Stimulated activated CD4-positive, alpha-beta T cell treated with anti-CD3 and anti-CD28 coated beads, Interleukin-2, amount 100 ng/mL, for 24 hours (primary cell): Measurements from ENCODE around the gene NSDHL.

Experiments
- DNase-seq, 2 donors: peaks; one replicate each; pipeline ENCODE4 v3.0.0-alpha.2; 2020

The NSDHL gene

DNA sequence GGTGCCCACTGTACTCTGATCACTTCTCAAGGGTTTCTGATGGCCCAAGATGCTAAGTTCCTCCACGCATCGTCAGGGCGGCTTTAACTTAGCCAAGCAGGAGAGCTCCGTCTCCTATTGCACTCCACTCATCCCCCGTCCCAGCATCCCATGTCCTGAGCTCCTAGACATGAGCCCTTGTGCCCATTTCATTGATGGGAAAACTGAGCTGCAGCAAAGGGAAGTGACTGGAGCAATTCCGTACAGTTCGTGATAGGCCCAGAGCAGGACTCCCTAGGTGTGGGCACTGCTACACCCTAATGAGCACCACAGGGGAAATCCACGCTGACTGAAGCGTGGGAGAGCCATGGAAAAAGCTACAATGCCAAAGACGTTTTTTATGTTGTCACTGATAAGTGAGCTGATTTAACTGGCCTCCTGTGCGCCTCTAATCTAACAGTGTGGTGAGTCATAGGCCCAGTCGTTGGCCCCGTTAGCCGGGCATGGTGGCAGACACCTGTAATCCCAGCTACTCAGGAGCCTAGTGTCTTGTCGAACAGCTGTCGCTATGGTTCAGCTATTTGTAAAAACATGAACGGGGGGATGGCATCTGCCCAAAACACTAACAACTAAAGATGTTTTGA lies 14.9 kb downstream of the NSDHL start:
- no peak for DNase-seq

DNA sequence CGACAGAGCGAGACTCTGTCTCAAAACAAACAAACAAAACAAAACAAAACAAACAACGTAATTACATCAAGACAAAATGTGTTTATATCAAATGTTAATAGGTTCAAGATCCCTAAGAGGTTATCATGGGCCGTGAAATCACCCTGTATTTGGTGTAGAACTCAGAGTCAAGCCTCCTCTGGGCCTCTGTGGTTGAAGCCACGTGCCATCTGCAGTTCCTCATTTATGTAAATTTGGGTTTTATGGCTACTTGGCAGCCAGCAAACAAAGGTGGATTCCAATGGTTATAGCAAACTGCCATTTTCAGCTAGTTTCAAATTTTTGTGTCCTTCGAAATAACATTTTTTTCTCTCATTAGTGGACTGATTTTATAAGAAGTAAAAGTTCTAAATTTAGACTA lies 16.4 kb downstream of the NSDHL start:
- DNase-seq, result no peak

DNA sequence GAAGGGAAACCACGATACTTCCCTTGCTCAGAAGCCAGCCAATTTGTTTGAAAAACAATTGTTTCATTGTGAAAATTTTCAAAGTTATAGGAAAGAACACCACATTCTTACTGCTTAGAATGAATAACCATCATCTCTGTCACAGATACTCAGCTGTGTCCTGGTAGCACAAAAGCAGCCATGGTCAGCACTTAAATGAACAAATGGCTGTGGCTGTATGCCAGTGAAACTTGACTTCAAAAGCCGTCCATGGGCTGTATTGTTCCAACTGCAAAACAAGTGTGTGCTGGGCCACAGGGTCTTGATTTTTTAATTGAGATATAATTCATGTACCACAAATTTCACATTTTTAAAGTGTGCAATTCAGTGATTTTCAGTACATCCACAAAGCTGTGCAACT lies 19.6 kb downstream of the NSDHL start:
- no peak for DNase-seq

DNA sequence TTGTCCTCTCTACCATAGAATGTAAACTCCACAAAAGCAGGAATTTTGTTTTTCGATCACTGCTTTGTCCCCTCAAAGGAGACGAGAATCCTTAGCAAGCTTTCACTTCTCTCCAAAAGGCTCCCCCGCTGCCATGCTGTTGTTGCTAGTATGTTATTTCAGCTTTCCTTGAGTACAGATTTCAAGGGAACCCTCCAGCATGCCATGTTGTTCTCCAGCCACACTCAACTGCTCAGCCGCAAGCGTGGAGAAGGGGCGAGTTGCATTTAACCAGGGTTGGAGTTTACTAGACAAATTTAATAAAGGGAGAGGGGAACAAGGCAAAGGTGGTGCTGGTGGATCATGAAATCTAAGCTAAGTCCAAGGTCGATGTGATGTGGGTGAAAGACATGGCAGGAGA lies 23.1 kb downstream of the NSDHL start:
- no peak for DNase-seq

DNA sequence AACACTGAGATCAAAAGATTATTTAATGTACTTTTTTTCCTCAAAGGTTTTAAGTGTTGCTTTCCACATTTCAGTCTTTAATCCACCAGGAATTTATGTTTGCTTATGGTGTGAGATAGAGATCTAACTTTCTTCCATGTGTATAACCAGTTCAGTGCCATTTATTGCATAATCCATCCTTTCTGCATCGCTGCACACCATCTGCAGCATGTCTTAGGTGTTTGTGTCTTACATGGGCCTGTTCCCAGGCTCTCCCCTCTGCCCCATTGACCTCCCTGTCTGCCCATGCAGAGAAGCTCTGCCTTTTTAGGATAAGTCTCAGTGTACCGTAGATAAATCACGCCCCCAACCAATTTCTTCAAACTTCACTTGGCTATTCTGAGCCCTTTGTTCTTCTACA lies 30.3 kb downstream of the NSDHL start:
- no peak for DNase-seq

DNA sequence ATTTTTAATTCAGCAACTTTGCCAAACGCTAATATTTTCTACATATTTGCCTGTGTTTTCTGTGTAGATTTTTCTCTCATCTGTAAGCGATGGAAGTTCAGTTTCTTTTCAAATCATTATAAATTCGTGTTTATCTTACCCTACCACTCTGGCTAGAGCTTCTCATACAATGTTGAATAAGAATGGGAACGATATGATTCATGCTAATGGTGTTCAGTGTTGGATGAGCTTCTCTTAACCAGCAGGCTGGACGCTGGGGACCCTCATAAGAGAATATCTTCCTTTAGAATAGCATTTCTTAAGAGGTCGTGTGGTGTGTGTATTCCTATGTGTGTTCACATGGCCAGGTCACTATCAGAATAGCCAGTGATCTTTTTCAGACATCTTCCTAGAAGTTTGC lies 31.0 kb downstream of the NSDHL start:
- no peak for DNase-seq

DNA sequence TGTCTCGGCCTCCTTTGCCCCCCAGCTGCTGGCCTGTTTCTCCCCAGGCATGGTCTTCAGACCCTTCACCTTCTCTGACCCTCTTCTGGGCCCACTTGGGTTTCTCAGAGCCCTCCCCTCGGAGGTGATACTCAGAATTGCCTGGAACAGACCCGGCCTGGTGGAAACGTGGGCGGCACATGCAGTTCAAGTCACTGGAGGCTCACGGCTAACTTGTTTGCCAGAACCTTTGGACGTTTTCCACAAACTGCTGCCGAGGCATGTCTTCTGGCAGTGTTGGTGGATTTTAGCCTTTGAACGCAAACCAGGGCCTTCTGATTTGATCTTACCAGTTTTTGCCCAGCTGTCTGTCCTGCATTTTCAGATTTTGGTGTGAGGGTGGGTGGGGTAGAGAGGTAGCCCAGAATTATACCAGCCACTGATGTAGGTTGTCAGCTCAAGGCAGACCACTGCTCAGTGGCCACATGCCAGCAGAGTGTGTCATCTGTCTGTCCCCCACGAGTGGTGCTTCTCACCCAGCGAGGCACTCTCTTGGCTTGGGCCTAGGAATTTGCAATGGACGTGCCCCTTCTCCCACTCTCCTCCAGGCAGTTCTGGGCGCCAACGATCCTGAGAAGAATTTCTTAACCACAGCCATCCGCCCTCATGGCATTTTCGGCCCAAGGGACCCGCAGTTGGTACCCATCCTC lies 34.5 kb downstream of the NSDHL start:
- DNase-seq, result no peak

DNA sequence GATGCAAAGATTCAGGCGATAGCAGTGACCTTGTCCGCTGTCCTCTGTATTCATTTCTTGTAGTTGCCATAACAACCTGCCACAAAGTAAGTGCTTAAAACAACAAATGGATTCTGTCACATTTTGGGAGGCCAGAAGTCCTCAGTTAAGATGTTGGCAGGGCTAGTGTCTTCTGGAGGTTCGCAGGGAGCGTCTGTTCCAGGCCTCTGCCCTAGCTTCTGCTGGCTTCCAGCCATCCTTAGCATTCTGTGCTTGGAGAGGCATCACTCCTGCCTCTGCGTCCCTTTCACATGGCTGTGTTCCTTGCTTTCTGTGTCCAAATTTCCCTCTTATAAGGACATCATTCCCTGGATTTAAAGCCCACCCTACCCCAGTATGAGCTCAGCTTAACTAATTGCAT lies 35.5 kb downstream of the NSDHL start:
- DNase-seq, result no peak

DNA sequence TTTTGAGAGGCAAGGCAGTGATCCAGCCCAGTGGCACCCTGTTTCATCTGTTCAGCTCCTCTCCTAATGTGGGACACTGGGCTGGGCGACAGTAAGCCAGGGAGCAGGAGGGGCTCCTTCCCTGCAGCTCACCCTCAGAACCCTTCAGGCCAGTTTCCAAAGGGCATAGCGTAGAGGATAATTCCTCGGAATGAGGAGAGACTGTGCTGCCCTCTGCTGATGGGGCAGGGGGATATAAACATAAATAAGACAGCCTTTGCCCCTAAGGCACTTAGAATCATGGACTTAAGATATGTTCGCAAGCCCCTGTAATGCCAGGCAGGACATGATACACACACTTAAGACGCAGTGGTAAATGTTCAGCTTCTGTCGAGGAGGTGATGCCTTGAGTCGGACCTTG lies 39.1 kb downstream of the NSDHL start:
- DNase-seq, result no peak

DNA sequence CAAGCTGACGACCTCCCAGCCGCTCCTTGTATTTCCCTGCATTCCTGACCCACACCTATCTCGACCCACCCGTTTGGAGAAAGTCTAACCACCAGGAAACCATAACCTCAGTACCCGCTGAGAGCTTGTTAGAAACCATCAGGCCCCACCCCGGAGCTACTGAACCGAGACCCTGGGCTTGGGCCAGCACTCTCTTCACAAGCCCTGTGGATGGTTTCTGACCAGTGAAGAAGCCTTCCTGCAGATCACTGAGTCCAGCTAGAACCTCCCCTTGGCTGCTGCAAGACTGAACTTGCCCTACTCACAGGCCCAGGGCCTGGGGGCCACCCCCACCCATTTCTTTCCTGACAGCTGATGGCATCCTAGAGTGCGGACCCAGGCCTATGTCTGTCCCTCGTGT lies 40.4 kb downstream of the NSDHL start:
- no peak for DNase-seq

DNA sequence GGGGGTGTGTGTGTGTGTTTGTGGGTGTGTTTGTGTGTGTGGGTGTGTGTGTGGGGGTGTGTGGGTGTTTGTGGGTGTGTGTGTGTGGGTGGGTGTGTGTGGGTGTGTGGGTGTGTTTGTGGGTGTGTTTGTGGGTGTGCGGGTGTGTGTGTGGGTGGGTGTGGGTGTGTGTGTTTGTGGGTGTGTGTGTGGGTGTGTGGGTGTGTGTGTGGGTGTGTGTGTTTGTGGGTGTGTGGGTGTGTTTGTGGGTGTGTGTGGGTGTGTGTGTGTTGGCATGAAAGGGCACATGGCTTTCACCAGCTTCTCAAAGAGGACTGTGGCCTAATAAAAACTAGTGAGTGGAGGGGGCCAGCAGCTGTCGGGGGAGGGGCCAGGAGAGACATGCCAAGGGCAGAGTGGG lies 41.7 kb downstream of the NSDHL start:
- DNase-seq, result no peak

DNA sequence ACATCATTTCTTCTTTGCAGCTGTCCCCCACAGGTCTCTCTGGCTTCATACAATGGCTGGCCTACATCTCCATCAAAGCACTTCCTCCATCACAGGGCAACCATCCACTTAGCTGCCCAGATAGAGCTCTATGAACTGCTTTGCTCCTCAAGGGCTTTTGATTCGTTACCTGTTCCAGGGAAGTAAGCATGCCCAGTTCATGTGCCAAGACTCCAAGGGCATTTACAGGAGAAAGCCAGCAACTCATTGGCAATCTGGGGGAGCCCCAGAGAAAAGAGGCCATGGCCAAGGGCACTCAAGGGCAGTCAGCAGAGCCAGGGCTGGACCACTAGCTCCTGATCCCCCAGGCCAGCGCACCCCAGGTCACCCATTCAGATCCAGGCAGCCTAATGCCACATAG lies 42.5 kb downstream of the NSDHL start:
- DNase-seq, result no peak

DNA sequence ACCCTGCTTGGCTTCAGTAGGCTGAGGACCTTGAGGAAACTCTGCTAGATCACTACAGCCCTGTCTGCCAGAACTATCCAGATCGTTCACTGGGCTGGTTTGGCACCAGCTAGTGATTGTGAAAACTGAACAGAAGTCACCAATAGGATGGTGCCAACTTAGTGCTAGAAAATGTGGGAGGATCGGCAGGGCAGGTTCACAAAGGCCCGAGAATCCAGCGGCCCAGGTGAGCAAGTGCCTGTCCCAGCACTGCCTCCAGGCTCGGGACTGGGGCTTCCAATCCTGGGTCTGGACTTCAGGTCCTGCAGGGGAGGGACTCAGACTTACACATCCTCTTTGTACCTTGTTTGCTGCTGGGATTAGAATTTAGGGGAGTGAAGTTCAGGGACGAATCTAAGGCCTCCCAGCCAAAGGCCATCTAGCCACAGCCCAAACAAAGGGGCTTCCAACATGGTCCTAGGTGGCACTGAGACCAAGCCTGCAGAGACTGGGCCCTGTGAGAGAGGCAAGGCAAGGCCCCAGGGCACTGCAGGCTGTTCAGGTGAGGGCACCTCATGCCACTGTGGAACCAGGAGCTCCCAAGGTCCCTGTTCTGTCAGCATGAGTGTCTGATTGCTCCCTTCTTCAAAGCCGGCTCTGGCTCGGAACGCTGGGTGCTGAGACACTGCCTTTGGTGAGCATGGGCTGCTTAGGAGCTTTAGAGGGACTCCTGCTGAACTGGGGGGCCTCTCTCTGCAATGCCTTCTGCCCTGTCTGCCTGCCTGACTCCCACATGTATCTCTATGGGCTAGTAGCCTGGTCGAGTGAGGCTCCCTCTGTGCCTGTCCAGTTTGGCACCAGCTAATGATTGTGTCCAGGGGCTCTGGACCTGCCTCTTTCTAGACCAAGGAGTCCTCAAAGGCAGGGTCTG lies 46.3 kb downstream of the NSDHL start:
- no peak for DNase-seq

DNA sequence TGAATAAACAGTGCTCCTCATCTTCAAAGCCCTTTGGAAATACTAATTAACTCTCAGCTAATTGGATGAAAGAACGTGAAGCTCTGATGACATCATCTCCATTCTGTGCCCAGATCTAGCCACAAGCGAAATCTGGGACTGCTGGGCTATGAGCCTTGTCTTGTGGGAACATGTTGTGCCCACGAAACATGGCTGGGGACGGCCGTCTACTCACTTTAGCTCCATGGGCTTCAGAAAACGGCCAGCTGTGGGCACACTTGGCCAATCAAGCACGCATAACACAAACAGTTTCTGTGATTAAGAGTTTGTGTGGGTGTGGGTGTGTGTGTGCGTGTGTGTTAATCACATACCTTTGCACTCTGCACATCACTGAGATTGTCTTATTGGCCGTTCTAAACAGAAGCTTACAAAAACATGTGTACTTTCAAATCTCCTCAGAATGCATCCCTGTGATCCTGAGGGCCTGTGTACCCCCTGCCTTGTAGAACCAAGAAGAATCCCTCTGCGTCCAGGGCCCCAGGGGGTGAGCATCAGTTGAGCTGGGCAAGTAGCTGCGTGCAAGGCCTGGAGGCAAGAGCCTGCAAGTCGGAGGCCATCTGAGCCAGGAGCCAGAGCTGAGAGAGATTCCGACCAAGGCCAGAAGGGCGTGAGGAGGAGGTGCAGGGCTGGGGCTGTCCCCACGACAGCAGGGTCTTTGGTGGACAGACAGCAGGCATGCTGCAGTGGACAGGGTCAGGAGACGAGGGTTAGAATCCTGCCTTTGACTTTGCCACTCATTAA lies 48.3 kb downstream of the NSDHL start:
- no peak for DNase-seq

DNA sequence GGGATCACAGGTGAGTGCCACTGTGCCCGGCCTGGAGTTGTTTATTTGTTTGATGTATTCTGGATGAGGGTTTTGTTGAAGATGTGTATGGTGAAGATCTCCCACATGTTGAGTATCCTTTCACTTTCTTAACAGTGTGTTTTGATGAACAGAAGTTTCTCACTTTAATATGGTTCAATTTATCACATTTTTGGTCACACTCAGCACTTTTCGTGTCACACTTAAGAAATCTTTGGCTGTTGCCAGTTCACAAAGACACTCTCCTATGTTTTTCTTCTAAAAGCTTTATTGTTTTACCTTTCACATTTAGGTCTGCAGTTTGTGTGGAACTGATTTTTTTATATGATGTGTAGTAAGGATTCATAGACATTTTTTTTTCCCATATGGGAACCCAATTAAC lies 50.4 kb downstream of the NSDHL start:
- no peak for DNase-seq

DNA sequence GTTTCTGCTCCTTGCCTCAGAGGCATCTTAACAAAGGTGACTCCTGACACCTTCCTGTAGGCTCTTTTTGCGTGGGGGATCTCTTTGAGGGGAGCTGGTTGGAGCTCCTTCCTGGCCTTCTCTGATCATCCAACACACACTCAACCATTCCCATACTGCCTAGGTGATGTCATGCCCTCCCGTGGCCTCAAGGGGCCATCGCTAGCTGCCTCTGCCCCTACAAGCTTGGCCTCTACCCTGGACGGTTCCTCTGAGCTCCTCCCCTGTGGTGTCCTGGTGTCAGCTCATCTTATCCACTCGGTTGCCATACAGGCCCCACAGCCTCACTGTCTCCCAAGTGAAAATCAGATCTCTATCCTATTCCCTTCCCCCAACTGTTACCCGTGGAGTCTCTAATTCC lies 53.3 kb downstream of the NSDHL start:
- DNase-seq, result no peak

DNA sequence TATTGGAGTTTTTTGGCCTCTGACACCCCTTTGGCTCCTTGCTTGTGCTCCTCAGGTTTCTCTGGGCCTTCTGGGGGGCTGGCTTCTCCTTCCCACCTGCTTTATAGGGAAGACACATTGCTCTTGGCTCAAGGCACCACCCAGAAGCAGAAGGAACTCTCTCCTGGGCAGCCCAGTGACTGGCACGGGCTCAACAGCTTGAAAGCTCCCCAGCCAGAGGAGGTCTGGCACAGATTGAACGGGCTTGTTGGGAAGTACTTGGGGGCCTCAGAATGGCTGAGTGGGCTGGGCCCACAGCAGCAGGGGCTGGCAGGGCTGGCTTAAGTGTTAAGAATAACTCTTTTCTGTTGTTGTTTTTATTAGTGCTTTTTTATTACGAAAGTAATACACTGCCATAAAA lies 55.9 kb downstream of the NSDHL start:
- DNase-seq, result no peak

DNA sequence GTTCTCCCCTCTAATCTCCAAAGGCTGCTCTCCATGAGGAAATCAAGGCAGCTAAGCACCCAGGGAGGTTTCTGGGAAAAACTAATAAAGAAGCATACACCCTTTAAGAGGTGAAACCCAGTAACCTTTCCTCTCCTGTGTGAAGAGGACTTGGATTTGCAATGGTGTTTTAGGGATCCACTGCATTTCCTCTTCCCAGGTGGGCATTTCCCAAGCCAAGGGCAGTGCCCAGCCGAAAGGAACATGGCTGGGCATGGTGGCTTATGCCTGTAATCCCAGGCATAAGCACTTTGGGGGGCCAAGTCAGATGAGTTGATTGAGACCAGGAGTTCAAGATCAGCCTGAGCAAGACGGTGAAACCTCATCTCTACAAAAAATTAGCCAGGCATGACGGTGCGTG lies 61.6 kb downstream of the NSDHL start:
- no peak for DNase-seq

DNA sequence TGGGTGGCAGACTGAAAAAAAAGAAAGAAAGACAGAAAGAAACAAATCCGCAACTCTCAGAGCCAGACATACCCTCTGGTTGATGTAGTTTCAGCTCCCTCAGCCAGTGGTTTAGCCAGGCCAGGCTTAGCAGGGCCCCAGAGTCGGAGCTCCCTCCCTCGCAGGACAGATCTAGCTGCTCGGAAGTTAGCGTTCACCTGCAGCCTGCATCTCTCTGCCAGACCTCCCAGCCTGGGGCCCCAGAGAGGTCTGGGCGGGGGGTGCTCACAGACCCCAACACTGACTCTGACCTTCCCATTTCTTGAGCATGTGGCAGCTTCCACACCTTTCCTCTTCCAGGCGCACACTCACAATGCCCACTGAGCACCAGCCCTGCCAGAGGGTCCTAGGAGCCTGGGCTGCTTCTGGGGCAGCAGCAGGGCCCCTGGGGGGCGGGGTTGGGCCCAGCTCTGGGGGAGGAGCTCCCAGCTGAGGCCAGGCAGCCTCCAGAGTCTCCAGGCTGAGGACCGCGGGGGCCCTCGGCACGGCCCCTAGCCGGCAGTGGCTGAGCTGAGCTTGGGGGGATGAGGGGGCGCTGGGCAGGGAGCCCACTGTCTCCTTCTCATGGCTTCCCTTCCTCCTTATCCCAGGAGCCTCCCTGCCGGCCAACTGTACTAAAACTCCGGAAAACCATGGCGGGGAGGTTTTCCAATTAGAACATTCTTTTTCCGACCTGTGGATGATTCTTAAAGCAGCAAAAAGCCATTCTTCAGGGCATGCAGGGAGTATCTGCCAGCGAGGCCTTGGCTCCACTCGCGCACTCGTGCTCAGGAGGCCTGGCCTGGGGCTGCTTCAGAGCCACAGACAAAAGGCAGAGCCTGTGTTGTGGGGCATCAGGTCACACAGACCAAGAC lies 62.4 kb downstream of the NSDHL start:
- DNase-seq, result no peak

DNA sequence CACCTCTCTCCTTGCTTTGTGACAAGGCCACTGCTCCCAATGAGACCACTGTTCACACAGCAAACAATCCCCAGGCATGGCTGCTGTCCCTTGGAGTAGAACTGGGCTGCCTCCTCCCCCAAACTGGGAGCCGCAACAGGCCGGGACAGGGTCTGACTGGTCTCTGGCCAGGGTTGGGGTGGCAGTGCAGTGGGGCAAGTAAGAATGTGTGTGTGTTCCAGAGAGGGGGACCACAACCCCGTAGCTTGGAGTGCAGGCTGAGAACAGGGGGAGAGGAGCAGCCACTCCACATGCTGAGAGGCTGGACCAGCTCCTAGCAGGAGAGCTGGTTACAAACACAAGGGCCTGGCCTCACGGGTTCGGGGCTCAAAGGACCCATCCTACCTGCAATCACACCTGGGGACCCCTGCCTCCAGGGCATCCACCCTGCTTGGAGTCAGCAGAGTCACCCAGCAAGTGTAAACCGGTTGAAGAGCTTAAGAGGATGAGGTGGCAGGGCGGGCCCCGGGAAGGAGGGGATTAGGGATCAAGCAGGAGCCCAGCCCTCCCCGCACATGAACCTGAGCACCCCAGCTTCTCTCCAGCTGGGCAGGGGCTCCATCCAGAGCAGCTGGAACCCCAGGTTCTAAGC lies 63.2 kb downstream of the NSDHL start:
- no peak for DNase-seq

DNA sequence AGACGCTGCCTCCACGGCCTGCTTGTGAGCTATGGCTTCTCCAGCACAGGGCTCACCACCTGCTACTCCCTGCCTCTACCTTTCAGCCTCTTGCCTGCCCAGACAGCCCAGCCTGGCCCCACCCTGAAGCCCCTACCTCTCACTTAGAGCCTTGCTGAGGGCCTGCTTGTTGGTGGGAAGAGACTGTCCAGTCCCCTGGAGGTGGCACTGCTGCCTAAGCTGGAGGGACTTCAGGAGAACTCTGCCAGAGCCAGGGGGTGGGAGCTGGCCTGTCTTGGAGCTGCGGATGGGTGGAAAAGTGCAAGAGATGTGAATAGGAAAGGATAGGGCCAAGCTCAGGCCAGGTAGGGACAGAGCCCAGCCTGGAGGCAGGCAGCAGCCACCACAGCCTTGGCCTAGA lies 64.3 kb downstream of the NSDHL start:
- DNase-seq, result no peak
